SU-DHL-6 (cell line): ENCODE measurements around the gene PLEKHA6.

Experiments
- H2AFZ ChIP-seq: fragments of 200-600 bp; sonication (generic); 2 replicates; pipeline ENCODE4 v1.6.1; 2014; ENCODE audit warnings: low read depth, mild to moderate bottlenecking, moderate library complexity, mixed read lengths, antibody characterized with exemption, low read length; ENCODE audit not compliant: severe bottlenecking
- H3F3A ChIP-seq: fragments of 200-600 bp; shearing (Covaris generic); 2 replicates; pipeline ENCODE4 v1.6.0; 2016; ENCODE audit warnings: antibody characterized with exemption, mild to moderate bottlenecking; ENCODE audit not compliant: insufficient read depth
- H3K27ac ChIP-seq: fragments of 200-600 bp; sonication (generic); 2 replicates; pipeline ENCODE4 v1.5.1; 2016; ENCODE audit warnings: low read depth, mild to moderate bottlenecking, low read length, moderate library complexity, mixed read lengths
- H3K27me3 ChIP-seq: fragments of 200-600 bp; sonication (generic), shearing (Covaris generic); 2 replicates; pipeline ENCODE4 v1.6.0; 2014; ENCODE audit warnings: mild to moderate bottlenecking, low read length
- H3K36me3 ChIP-seq: fragments of 200-600 bp; sonication (generic); 2 replicates; pipeline ENCODE4 v1.6.1; 2014; ENCODE audit warnings: mild to moderate bottlenecking, low read length, mixed read lengths
- H3K4me2 ChIP-seq: fragments of 300-600, 200-600 bp; shearing (Covaris generic), sonication (generic); 2 replicates; pipeline ENCODE4 v1.6.0; 2014; ENCODE audit warnings: low read length, low read depth, mild to moderate bottlenecking; ENCODE audit not compliant: poor library complexity, severe bottlenecking
- H3K4me3 ChIP-seq: fragments of 200-600 bp; sonication (generic); 2 replicates; pipeline ENCODE4 v1.5.1; 2014; ENCODE audit warnings: antibody characterized with exemption, low read length, mild to moderate bottlenecking, mixed read lengths; ENCODE audit not compliant: insufficient read depth, poor library complexity, severe bottlenecking
- H3K79me2 ChIP-seq: fragments of 200-600 bp; sonication (generic); 2 replicates; pipeline ENCODE4 v1.6.1; 2014; ENCODE audit warnings: mild to moderate bottlenecking, low read length, moderate library complexity; ENCODE audit not compliant: insufficient read depth
- H3K9ac ChIP-seq: fragments of 200-600 bp; sonication (generic); 2 replicates; pipeline ENCODE4 v1.7.0; 2014; ENCODE audit warnings: mild to moderate bottlenecking, low read length
- H3K9me2 ChIP-seq: fragments of 200-600 bp; sonication (generic); replicated peaks from 2 replicates; pipeline ENCODE4 v1.6.1; 2014; ENCODE audit warnings: low read length; ENCODE audit not compliant: insufficient read depth
- H3K9me3 ChIP-seq: fragments of 200-600 bp; sonication (generic); 2 replicates; pipeline ENCODE4 v1.6.1; 2014; ENCODE audit warnings: low read length, mixed read lengths; ENCODE audit not compliant: insufficient read depth
- H4K20me1 ChIP-seq: fragments of 200-600 bp; sonication (generic); 2 replicates; pipeline ENCODE4 v1.6.1; 2014; ENCODE audit warnings: low read depth, mild to moderate bottlenecking, antibody characterized with exemption, low read length, moderate library complexity, mixed read lengths
- EZH2phosphoT487 ChIP-seq: fragments of 200-600 bp; sonication (generic), shearing (Covaris generic); conservative IDR thresholded peaks from 2 replicates; pipeline ENCODE4 v1.6.1; 2018; ENCODE audit warnings: mild to moderate bottlenecking, antibody characterized with exemption, low read length, moderate library complexity, mixed read lengths
- TF ChIP-seq, protein P1 (sequence below): fragments of 200-600 bp; sonication (generic); IDR thresholded peaks from one replicate; pipeline ENCODE4 v1.5.1; 2017; ENCODE audit warnings: antibody characterized with exemption, mild to moderate bottlenecking, low read length, moderate library complexity; ENCODE audit not compliant: insufficient read depth, poor library complexity, severe bottlenecking

Gene PLEKHA6

DNA sequence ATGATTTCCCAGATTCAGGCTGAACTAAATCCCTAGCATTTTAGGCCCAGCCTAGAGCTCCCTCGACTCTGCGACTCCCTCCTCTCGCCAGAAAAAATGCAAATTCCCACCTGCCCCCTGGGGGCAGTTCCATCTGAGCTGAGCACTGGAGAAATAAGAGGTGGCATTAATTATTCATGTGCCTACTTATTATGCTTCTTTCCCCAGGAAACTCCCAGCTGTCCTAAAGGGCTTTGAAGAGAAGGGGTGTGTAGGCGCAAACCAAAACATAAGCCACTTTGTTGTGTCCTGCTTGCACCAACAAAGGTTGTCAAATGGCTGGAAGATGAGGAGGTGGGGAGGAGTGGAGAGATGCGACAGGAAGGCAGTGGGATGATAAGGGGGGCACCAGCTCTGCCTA lies 104.5 kb downstream of the PLEKHA6 start:
- no peaks in the 10 kb centered on the region for H3K27me3 ChIP-seq
- H2AFZ ChIP-seq, result no peak overlapping the region
- no peak overlapping the region for H3K9ac ChIP-seq
- H3K9me2 ChIP-seq, result no peaks in the 10 kb centered on the region
- H3K4me3 ChIP-seq, result no peak overlapping the region
- no peaks in the 10 kb centered on the region for H3F3A ChIP-seq
- H3K27ac ChIP-seq, result no peak overlapping the region
- no peaks in the 10 kb centered on the region for H3K36me3 ChIP-seq
- no peaks in the 10 kb centered on the region for H3K9me3 ChIP-seq
- TF ChIP-seq, protein P1, sequence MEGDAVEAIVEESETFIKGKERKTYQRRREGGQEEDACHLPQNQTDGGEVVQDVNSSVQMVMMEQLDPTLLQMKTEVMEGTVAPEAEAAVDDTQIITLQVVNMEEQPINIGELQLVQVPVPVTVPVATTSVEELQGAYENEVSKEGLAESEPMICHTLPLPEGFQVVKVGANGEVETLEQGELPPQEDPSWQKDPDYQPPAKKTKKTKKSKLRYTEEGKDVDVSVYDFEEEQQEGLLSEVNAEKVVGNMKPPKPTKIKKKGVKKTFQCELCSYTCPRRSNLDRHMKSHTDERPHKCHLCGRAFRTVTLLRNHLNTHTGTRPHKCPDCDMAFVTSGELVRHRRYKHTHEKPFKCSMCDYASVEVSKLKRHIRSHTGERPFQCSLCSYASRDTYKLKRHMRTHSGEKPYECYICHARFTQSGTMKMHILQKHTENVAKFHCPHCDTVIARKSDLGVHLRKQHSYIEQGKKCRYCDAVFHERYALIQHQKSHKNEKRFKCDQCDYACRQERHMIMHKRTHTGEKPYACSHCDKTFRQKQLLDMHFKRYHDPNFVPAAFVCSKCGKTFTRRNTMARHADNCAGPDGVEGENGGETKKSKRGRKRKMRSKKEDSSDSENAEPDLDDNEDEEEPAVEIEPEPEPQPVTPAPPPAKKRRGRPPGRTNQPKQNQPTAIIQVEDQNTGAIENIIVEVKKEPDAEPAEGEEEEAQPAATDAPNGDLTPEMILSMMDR, result no peak
- TF ChIP-seq EZH2phosphoT487, result no peak
- H4K20me1 ChIP-seq, result no peaks in the 10 kb centered on the region
- no peaks in the 10 kb centered on the region for H3K79me2 ChIP-seq
- H3K4me2 ChIP-seq, result no peak overlapping the region

- TF ChIP-seq, protein P1, result no peak
- no peak for TF ChIP-seq EZH2phosphoT487
- Histone ChIP-seq H3K9me3 (no peaks in the 10 kb centered on the region), H3K79me2 (no peaks in the 10 kb centered on the region), H4K20me1 (no peaks in the 10 kb centered on the region), H3K36me3 (no peaks in the 10 kb centered on the region), H2AFZ (no peak overlapping the region), H3K9ac (no peak overlapping the region), H3K4me3 (no peak overlapping the region), H3K27me3 (no peaks in the 10 kb centered on the region), H3K27ac (no peak overlapping the region), H3K9me2 (no peaks in the 10 kb centered on the region), H3F3A (no peaks in the 10 kb centered on the region), H3K4me2 (no peak overlapping the region)
Observed at GRCh38 chr1:204254031-204254661, 105.6 kb downstream of the PLEKHA6 start.

- no peaks in the 10 kb centered on the region for H3K27me3 ChIP-seq
- H4K20me1 ChIP-seq, result no peaks in the 10 kb centered on the region
- H3K9me2 ChIP-seq, result no peaks in the 10 kb centered on the region
- no peak overlapping the region for H3K4me2 ChIP-seq
- H3K36me3 ChIP-seq, result no peaks in the 10 kb centered on the region
- H3K27ac ChIP-seq, result no peak overlapping the region
- H3K4me3 ChIP-seq, result no peak overlapping the region
- no peak overlapping the region for H2AFZ ChIP-seq
- no peak for TF ChIP-seq EZH2phosphoT487
- TF ChIP-seq, protein P1, result no peak
- no peaks in the 10 kb centered on the region for H3F3A ChIP-seq
- no peaks in the 10 kb centered on the region for H3K9me3 ChIP-seq
- no peaks in the 10 kb centered on the region for H3K79me2 ChIP-seq
- no peak overlapping the region for H3K9ac ChIP-seq
Observed at GRCh38 chr1:204251926-204252689, 107.6 kb downstream of the PLEKHA6 start.
